ENCODE measurements around the gene IST1. TPM values are rescaled to one million over a fixed set of nuclear protein-coding genes. Genes with fewer than 3 reads are reported as not detected.
"Not testable (repeated sequence)": the region's sequence is repeated elsewhere in the genome, so short reads cannot be mapped to it uniquely, and the experiment has no call there.

IST1 gene
- total RNA-seq, 4 donors from 2014 or later: 172 to 301 (median 207) TPM

GRCh38 chr16:71854369-71854948 is 40.9 kb upstream of the IST1 start:
- intact Hi-C loops (cut with DNase I; ENCODE audit: low total_unique reads): no loop called here
- DNase-seq: no peak
- Histone ChIP-seq H3K36me3 (no peaks in the 10 kb centered on the region), H3K9me3 (no peaks in the 10 kb centered on the region), H3K4me3 (no peak overlapping the region), H3K27me3 (no peaks in the 10 kb centered on the region), H3K4me1 (peaks cover 0 to 10% of the 10 kb centered on the region in 2 donors), H3K27ac (no peak overlapping the region)
- TF ChIP-seq POLR2A (IDR thresholded peaks at IDR 0.05) (no peak), CTCF (IDR thresholded peaks at IDR 0.05) (no peak)

GRCh38 chr16:71855937-71856662 is 39.2 kb upstream of the IST1 start:
- intact Hi-C loops (cut with DNase I; ENCODE audit: low total_unique reads): no loop called here
- H3K9me3 ChIP-seq: no peaks in the 10 kb centered on the region
- no peaks in the 10 kb centered on the region for H3K36me3 ChIP-seq
- TF ChIP-seq POLR2A (IDR thresholded peaks at IDR 0.05): no peak
- no peak for TF ChIP-seq CTCF (IDR thresholded peaks at IDR 0.05)
- no peak for DNase-seq
- H3K4me3 ChIP-seq: no peak overlapping the region
- peaks cover 0 to 11% of the 10 kb centered on the region in 2 donors for H3K4me1 ChIP-seq
- H3K27me3 ChIP-seq: no peaks in the 10 kb centered on the region
- no peak overlapping the region for H3K27ac ChIP-seq

GRCh38 chr16:71859762-71860521 is 35.4 kb upstream of the IST1 start:
- H3K4me3 ChIP-seq: no peak overlapping the region
- no peak for DNase-seq
- H3K4me1 ChIP-seq: peaks cover 0 to 11% of the 10 kb centered on the region in 2 donors
- no peaks in the 10 kb centered on the region for H3K36me3 ChIP-seq
- no peaks in the 10 kb centered on the region for H3K9me3 ChIP-seq
- TF ChIP-seq POLR2A (IDR thresholded peaks at IDR 0.05): no peak
- H3K27ac ChIP-seq: no peak overlapping the region
- intact Hi-C loops (cut with DNase I; ENCODE audit: low total_unique reads): no loop called here
- H3K27me3 ChIP-seq: no peaks in the 10 kb centered on the region

GRCh38 chr16:71863995-71864394 is 31.3 kb upstream of the IST1 start:
- H3K36me3 ChIP-seq: no peaks in the 10 kb centered on the region
- no peaks in the 10 kb centered on the region for H3K9me3 ChIP-seq
- no peaks in the 10 kb centered on the region for H3K27me3 ChIP-seq
- H3K4me3 ChIP-seq: no peak overlapping the region
- no peak overlapping the region for H3K27ac ChIP-seq
- TF ChIP-seq CTCF (IDR thresholded peaks at IDR 0.05): no peak
- no peak for TF ChIP-seq POLR2A (IDR thresholded peaks at IDR 0.05)
- DNase-seq: no peak
- intact Hi-C loops (cut with DNase I; ENCODE audit: low total_unique reads): no loop called here
- H3K4me1 ChIP-seq: peaks cover 0 to 5% of the 10 kb centered on the region in 2 donors

GRCh38 chr16:71865173-71865863 is 30.0 kb upstream of the IST1 start:
- no peaks in the 10 kb centered on the region for H3K27me3 ChIP-seq
- intact Hi-C loops (cut with DNase I; ENCODE audit: low total_unique reads): no loop called here
- no peaks in the 10 kb centered on the region for H3K4me1 ChIP-seq
- H3K4me3 ChIP-seq: no peak overlapping the region
- H3K36me3 ChIP-seq: no peaks in the 10 kb centered on the region
- no peaks in the 10 kb centered on the region for H3K9me3 ChIP-seq
- H3K27ac ChIP-seq: no peak overlapping the region
- TF ChIP-seq POLR2A (IDR thresholded peaks at IDR 0.05) (no peak), CTCF (IDR thresholded peaks at IDR 0.05) (no peak)
- DNase-seq: no peak

- DNase-seq; H3K27me3 ChIP-seq; H3K9me3 ChIP-seq; H3K4me3 ChIP-seq; H3K4me1 ChIP-seq; H3K27ac ChIP-seq; H3K36me3 ChIP-seq; intact Hi-C loops (cut with DNase I; ENCODE audit: low total_unique reads): not testable (repeated sequence)
These were observed 28.2 kb upstream of the IST1 start for GRCh38 chr16:71867175-71867574.
